Measurements from ENCODE around the gene NOP9. TPM values are rescaled to one million over a fixed set of nuclear protein-coding genes. Genes with fewer than 3 reads are reported as not detected.

The NOP9 gene
- total RNA-seq, 2 donors from 2014 or later = 21.2 to 22.9 TPM

GRCh38 chr14:24260026-24260779 lies 39.4 kb upstream of the NOP9 start:
- Histone ChIP-seq H3K36me3 (no peaks in the 10 kb centered on the region), H3K27ac (peak overlapping the region; percentile 15 to 34), H3K4me3 (no peak overlapping the region), H3K4me1 (replicated peaks) (no peaks in the 10 kb centered on the region), H3K27me3 (replicated peaks; ENCODE audit: insufficient read depth) (no peaks in the 10 kb centered on the region), H3K9me3 (no peaks in the 10 kb centered on the region)
- TF ChIP-seq, protein P1, sequence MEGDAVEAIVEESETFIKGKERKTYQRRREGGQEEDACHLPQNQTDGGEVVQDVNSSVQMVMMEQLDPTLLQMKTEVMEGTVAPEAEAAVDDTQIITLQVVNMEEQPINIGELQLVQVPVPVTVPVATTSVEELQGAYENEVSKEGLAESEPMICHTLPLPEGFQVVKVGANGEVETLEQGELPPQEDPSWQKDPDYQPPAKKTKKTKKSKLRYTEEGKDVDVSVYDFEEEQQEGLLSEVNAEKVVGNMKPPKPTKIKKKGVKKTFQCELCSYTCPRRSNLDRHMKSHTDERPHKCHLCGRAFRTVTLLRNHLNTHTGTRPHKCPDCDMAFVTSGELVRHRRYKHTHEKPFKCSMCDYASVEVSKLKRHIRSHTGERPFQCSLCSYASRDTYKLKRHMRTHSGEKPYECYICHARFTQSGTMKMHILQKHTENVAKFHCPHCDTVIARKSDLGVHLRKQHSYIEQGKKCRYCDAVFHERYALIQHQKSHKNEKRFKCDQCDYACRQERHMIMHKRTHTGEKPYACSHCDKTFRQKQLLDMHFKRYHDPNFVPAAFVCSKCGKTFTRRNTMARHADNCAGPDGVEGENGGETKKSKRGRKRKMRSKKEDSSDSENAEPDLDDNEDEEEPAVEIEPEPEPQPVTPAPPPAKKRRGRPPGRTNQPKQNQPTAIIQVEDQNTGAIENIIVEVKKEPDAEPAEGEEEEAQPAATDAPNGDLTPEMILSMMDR (IDR thresholded peaks at IDR 0.05) = no peak
- TF ChIP-seq POLR2AphosphoS5 (IDR thresholded peaks at IDR 0.05) (no peak), POLR2A (IDR thresholded peaks at IDR 0.05) (no peak)
- peak; percentile 23 for DNase-seq (ENCODE audit: low spot score)
- intact Hi-C loops (cut with DNase I) = no loop called here
- WGBS = 79% methylated on average over 14 of the region's 16 CpGs

GRCh38 chr14:24260780-24261157 lies 38.9 kb upstream of the NOP9 start:
- DNase-seq (ENCODE audit: low spot score) = no peak
- Histone ChIP-seq H3K27ac (no peak overlapping the region), H3K36me3 (no peaks in the 10 kb centered on the region), H3K9me3 (no peaks in the 10 kb centered on the region), H3K4me3 (no peak overlapping the region), H3K27me3 (replicated peaks; ENCODE audit: insufficient read depth) (no peaks in the 10 kb centered on the region), H3K4me1 (replicated peaks) (no peaks in the 10 kb centered on the region)
- 60% methylated on average over 4 of the region's 4 CpGs for WGBS
- TF ChIP-seq POLR2AphosphoS5 (IDR thresholded peaks at IDR 0.05) = no peak
- no peak for TF ChIP-seq POLR2A (IDR thresholded peaks at IDR 0.05)
- TF ChIP-seq, protein P1 (IDR thresholded peaks at IDR 0.05) = no peak
- intact Hi-C loops (cut with DNase I) = no loop called here

- intact Hi-C loops (cut with DNase I) = no loop called here
- peaks cover 0 to 3% of the 10 kb centered on the region in 2 donors for H3K36me3 ChIP-seq
- WGBS = 92% methylated on average over 20 of the region's 20 CpGs
- TF ChIP-seq, protein P1 (IDR thresholded peaks at IDR 0.05) = no peak
- no peak for TF ChIP-seq POLR2A (IDR thresholded peaks at IDR 0.05)
- TF ChIP-seq POLR2AphosphoS5 (IDR thresholded peaks at IDR 0.05) = no peak
- H3K4me3 ChIP-seq = no peak overlapping the region
- no peaks in the 10 kb centered on the region for H3K4me1 ChIP-seq (replicated peaks)
- no peaks in the 10 kb centered on the region for H3K27me3 ChIP-seq (replicated peaks; ENCODE audit: insufficient read depth)
- DNase-seq (ENCODE audit: low spot score) = no peak
- H3K9me3 ChIP-seq = no peaks in the 10 kb centered on the region
- no peak overlapping the region for H3K27ac ChIP-seq
These were observed 38.2 kb upstream of the NOP9 start for GRCh38 chr14:24261256-24261968.

- 92% methylated on average over 18 of the region's 19 CpGs for WGBS
- intact Hi-C loops (cut with DNase I) = no loop called here
- TF ChIP-seq, protein P1 (IDR thresholded peaks at IDR 0.05) = no peak
- TF ChIP-seq POLR2A (IDR thresholded peaks at IDR 0.05) (no peak), POLR2AphosphoS5 (IDR thresholded peaks at IDR 0.05) (no peak)
- Histone ChIP-seq H3K27ac (no peak overlapping the region), H3K4me3 (no peak overlapping the region), H3K4me1 (replicated peaks) (no peaks in the 10 kb centered on the region), H3K9me3 (no peaks in the 10 kb centered on the region), H3K36me3 (peaks cover 0 to 6% of the 10 kb centered on the region in 2 donors), H3K27me3 (replicated peaks; ENCODE audit: insufficient read depth) (no peaks in the 10 kb centered on the region)
- no peak for DNase-seq (ENCODE audit: low spot score)
These were observed 37.7 kb upstream of the NOP9 start for GRCh38 chr14:24261969-24262327.
